Tibial nerve (tissue), 4 donors: ENCODE results near the gene NADK.

ENCODE experiments used
- EP300 ChIP-seq, 2 donors: sonication (generic); formaldehyde crosslinking; IDR thresholded peaks; one replicate each; pipeline ENCODE4 v1.6.1; 2017; ENCODE audit warnings: antibody characterized with exemption in 2 of 2, mild to moderate bottlenecking in 1 of 2
- TF ChIP-seq, protein P1 (sequence below), 5 experiments: fragments of 200-600 bp in 3 of 5; fragments of 450-650 bp in 2 of 5; sonication (generic) in 3 of 5; IDR thresholded peaks; one replicate each; pipeline ENCODE4 v1.5.1; 2016 to 2019; ENCODE audit warnings: antibody characterized with exemption in 5 of 5, mild to moderate bottlenecking in 3 of 5, moderate library complexity in 2 of 5

DNA sequence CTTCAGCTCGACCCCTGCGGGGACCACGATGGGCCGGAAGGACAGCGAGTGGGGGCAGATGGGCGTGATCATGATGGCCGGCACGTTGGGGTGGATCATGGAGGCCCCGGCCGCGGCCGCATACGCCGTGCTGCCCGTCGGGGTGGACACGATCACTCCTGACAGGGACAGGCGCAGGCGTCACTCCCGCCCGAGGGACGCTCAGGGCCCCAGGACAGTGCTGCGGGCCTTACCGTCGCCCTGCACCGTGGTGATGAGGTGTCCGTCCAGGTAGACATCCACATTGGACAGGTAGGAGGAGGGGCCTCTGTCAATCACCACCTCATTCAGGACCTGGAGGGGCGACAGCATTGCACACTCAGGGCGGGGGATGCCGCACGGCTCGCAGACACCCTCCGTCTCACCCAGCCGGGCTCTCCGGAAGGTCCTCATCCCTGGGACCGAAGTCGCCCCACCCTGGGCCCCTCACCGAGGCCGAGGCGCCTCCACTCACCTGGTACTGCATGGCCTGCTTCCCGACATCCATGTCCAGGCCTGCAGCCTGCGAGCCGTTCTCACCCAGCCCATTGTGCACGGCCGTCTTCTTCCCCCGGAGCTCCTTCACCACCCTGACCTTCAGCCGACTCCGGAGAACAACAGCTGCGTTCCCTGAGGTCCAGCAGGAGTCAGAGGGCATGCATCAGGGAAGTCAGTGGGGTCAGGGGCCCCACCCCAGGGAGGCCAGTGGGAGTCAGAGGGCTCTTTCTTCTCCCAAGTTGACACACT is 24.0 kb downstream of the NADK start:
- TF ChIP-seq, protein P1, sequence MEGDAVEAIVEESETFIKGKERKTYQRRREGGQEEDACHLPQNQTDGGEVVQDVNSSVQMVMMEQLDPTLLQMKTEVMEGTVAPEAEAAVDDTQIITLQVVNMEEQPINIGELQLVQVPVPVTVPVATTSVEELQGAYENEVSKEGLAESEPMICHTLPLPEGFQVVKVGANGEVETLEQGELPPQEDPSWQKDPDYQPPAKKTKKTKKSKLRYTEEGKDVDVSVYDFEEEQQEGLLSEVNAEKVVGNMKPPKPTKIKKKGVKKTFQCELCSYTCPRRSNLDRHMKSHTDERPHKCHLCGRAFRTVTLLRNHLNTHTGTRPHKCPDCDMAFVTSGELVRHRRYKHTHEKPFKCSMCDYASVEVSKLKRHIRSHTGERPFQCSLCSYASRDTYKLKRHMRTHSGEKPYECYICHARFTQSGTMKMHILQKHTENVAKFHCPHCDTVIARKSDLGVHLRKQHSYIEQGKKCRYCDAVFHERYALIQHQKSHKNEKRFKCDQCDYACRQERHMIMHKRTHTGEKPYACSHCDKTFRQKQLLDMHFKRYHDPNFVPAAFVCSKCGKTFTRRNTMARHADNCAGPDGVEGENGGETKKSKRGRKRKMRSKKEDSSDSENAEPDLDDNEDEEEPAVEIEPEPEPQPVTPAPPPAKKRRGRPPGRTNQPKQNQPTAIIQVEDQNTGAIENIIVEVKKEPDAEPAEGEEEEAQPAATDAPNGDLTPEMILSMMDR (IDR thresholded peaks at IDR 0.05): no peak
- TF ChIP-seq EP300 (IDR thresholded peaks at IDR 0.05): no peak
